ENCODE data around the gene RAD18. TPM values are rescaled to one million over a fixed set of nuclear protein-coding genes. Genes with fewer than 3 reads are reported as not detected.

RAD18 gene
- total RNA-seq, 3 donors from 2014 or later: 10.2 to 16.1 (median 12.5) TPM

DNA sequence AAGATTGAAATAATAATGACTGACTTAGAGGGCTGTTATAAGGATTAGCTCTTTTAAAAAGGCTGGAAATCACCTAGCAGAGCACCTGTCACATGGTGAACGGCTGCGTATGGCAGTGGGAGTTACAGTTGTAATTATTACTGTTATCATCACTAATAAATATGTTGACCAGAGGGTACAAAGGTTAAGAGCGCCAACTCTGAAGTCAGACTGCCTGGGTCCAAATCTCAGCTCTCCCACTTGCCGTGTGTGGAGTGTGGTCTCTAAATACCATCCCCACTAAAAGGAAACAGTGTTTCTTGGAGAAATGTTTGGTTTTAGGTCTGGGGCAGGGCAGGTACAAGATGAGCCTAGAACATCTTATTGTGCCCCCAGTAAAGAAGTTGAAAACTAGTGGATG lies 6.0 kb upstream of the RAD18 start:
- DNase-seq (no peak), ATAC-seq (no peak)
- Histone ChIP-seq H3K9me3 (no peaks in the 10 kb centered on the region), H3K4me1 (ENCODE audit: low read depth) (peaks cover 24% of the 10 kb centered on the region), H3K4me3 (no peak overlapping the region), H3K36me3 (ENCODE audit: low read depth) (no peaks in the 10 kb centered on the region)
- TF ChIP-seq CTCF (IDR thresholded peaks at IDR 0.05): no peak
- intact Hi-C loops (cut with DNase I, micrococcal nuclease): no loop called here

GRCh38 chr3:8968375-8968882 lies 5.2 kb upstream of the RAD18 start:
- Histone ChIP-seq H3K36me3 (ENCODE audit: low read depth) (no peaks in the 10 kb centered on the region), H3K4me3 (no peak overlapping the region), H3K4me1 (ENCODE audit: low read depth) (peaks cover 30% of the 10 kb centered on the region), H3K9me3 (no peaks in the 10 kb centered on the region)
- no peak for DNase-seq
- no peak for TF ChIP-seq CTCF (IDR thresholded peaks at IDR 0.05)
- no peak for ATAC-seq
- intact Hi-C loops (cut with DNase I, micrococcal nuclease): no loop called here

- no peak for TF ChIP-seq CTCF (IDR thresholded peaks at IDR 0.05)
- no peak overlapping the region for H3K4me3 ChIP-seq
- peaks cover 33% of the 10 kb centered on the region for H3K4me1 ChIP-seq (ENCODE audit: low read depth)
- H3K36me3 ChIP-seq (ENCODE audit: low read depth): no peaks in the 10 kb centered on the region
- no peaks in the 10 kb centered on the region for H3K9me3 ChIP-seq
- DNase-seq (no peak), ATAC-seq (no peak)
- intact Hi-C loops (cut with DNase I, micrococcal nuclease): no loop called here
These were observed 4.3 kb upstream of the RAD18 start for GRCh38 chr3:8967553-8967952.

GRCh38 chr3:8966820-8967348 lies 3.6 kb upstream of the RAD18 start:
- H3K4me1 ChIP-seq (ENCODE audit: low read depth): peaks cover 39% of the 10 kb centered on the region
- DNase-seq: no peak
- H3K4me3 ChIP-seq: no peak overlapping the region
- intact Hi-C loops (cut with DNase I, micrococcal nuclease): no loop called here
- no peak for ATAC-seq
- H3K36me3 ChIP-seq (ENCODE audit: low read depth): no peaks in the 10 kb centered on the region
- TF ChIP-seq CTCF (IDR thresholded peaks at IDR 0.05): no peak
- H3K9me3 ChIP-seq: no peaks in the 10 kb centered on the region

DNA sequence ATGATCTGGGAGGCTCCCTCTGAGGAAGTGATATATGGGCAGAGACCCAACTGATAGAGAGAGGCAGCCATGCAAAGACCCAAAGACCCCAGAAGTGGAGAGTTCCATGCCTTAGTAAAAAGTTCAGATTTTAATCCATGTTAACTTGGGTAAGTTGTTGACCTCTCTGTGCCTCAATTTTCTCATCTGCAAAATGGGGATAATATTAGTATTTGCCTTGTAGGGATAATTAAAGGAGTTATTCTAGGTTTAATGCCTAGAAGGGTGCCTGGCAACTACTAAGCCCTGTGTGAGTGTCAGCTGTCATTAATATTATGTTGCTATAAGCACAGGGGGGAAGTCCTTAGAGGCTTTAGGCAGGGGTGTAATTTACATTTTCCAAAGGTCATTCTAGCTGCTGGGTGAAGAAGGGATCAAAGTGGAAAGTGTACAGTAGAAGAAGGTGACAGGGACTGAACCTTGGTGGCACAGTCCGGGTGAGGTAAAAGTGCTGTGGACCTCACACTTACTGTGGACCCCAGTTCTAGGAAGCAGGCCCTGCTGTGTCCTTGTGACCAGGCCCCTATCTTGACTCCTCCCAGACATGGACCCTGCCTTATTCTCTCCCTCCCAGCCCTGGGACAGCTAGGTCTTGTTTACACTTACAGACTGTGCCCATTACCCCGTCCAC lies 3.0 kb upstream of the RAD18 start:
- intact Hi-C loops (cut with DNase I, micrococcal nuclease): no loop called here
- Histone ChIP-seq H3K9me3 (no peaks in the 10 kb centered on the region), H3K4me1 (ENCODE audit: low read depth) (peaks cover 39% of the 10 kb centered on the region), H3K4me3 (no peak overlapping the region), H3K36me3 (ENCODE audit: low read depth) (no peaks in the 10 kb centered on the region)
- no peak for TF ChIP-seq CTCF (IDR thresholded peaks at IDR 0.05)
- DNase-seq (no peak), ATAC-seq (no peak)

Measured in mucosa of descending colon (tissue), 3 donors.